Measurements from ENCODE around the gene ZC3H7A. TPM values are rescaled to one million over a fixed set of nuclear protein-coding genes. Genes with fewer than 3 reads are reported as not detected.
A peak's percentile ranks its signal among the peaks of the same experiment; 100 is the strongest.

ZC3H7A gene
- total RNA-seq, 1 experiment from 2014 or later = 54.9 TPM

- Histone ChIP-seq H3K4me1 (ENCODE audit: low read length) (peaks cover 30% of the 10 kb centered on the region), H2AFZ (ENCODE audit: low read length) (no peak overlapping the region), H3K4me3 (ENCODE audit: low read length) (no peak overlapping the region), H3K4me2 (ENCODE audit: low read depth, low read length, poor library complexity, severe bottlenecking) (no peak overlapping the region), H3K9me3 (ENCODE audit: low read length) (no peaks in the 10 kb centered on the region), H4K20me1 (ENCODE audit: insufficient read depth, low read depth, low read length) (no peaks in the 10 kb centered on the region; the same call in 1 of the 2 replicates), H3K9me2 (replicated peaks; ENCODE audit: insufficient read depth, low read length) (no peaks in the 10 kb centered on the region), H3K27me3 (ENCODE audit: low read length) (no peaks in the 10 kb centered on the region), H3K9ac (ENCODE audit: low read length) (no peak overlapping the region), H3K27ac (ENCODE audit: low read length) (no peak overlapping the region), H3K36me3 (ENCODE audit: insufficient read depth, low read length) (peaks cover 49% of the 10 kb centered on the region), H3K79me2 (ENCODE audit: low read length) (peaks cover 46% of the 10 kb centered on the region)
- no peak for DNase-seq
These were observed 84.9 kb downstream of the ZC3H7A start for GRCh38 chr16:11712122-11712521.

DNA sequence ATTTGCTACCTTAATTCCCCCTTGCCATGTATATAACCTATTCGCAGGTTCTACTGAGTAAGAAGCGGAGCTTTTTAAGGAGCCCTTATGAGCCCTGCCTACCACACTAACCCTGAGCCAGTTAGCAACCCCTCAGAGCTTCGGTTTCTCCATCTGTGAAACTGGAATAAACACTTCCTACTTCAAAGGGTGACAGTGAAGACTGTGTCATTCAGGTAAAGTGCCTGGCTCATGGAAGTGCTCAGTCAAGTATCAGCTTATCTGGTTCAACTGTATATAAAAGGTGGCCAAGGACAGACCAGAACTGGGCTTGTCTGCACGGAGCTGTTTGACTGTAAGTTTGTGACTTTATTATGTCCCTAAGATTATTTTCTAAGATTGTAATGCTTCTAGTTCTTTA is 85.4 kb downstream of the ZC3H7A start:
- Histone ChIP-seq H4K20me1 (ENCODE audit: insufficient read depth, low read depth, low read length) (no peaks in the 10 kb centered on the region; the same call in 1 of the 2 replicates), H3K4me3 (ENCODE audit: low read length) (no peak overlapping the region), H3K27ac (ENCODE audit: low read length) (no peak overlapping the region), H3K9me2 (replicated peaks; ENCODE audit: insufficient read depth, low read length) (no peaks in the 10 kb centered on the region), H3K4me2 (ENCODE audit: low read depth, low read length, poor library complexity, severe bottlenecking) (no peak overlapping the region), H3K9me3 (ENCODE audit: low read length) (no peaks in the 10 kb centered on the region), H2AFZ (ENCODE audit: low read length) (no peak overlapping the region), H3K4me1 (ENCODE audit: low read length) (peaks cover 33% of the 10 kb centered on the region), H3K79me2 (ENCODE audit: low read length) (peaks cover 45% of the 10 kb centered on the region), H3K9ac (ENCODE audit: low read length) (no peak overlapping the region), H3K27me3 (ENCODE audit: low read length) (no peaks in the 10 kb centered on the region), H3K36me3 (ENCODE audit: insufficient read depth, low read length) (peaks cover 49% of the 10 kb centered on the region)
- no peak for DNase-seq

DNA sequence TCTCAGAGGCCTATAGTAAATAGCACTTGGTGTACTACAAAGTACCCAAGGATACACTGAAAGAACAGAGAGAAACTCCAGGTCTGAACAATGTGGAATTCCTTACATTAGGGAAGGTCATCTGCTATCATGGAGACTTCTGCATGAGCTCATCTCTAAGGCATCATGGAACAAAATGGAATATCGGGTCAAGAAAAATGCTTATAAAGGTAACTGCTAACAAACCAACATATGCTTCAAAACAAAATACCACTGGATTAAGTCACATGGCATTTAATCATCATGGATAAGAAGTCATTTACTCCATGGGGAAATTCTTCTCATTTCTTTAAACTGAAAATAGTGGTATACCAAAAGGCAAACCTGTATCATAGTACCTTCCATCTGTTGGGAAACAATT is 88.6 kb downstream of the ZC3H7A start:
- no peak for DNase-seq
- Histone ChIP-seq H3K27ac (ENCODE audit: low read length) (peak overlapping the region; percentile 97; the same call in 1 of the 2 replicates), H3K4me2 (ENCODE audit: low read depth, low read length, poor library complexity, severe bottlenecking) (no peak overlapping the region), H3K9me3 (ENCODE audit: low read length) (no peaks in the 10 kb centered on the region), H3K27me3 (ENCODE audit: low read length) (no peaks in the 10 kb centered on the region), H4K20me1 (ENCODE audit: insufficient read depth, low read depth, low read length) (no peaks in the 10 kb centered on the region), H3K4me1 (ENCODE audit: low read length) (peaks cover 45% of the 10 kb centered on the region), H3K9ac (ENCODE audit: low read length) (no peak overlapping the region), H3K4me3 (ENCODE audit: low read length) (no peak overlapping the region), H3K9me2 (replicated peaks; ENCODE audit: insufficient read depth, low read length) (no peaks in the 10 kb centered on the region), H2AFZ (ENCODE audit: low read length) (no peak overlapping the region), H3K36me3 (ENCODE audit: insufficient read depth, low read length) (peaks cover 37% of the 10 kb centered on the region), H3K79me2 (ENCODE audit: low read length) (peaks cover 53% of the 10 kb centered on the region)

DNA sequence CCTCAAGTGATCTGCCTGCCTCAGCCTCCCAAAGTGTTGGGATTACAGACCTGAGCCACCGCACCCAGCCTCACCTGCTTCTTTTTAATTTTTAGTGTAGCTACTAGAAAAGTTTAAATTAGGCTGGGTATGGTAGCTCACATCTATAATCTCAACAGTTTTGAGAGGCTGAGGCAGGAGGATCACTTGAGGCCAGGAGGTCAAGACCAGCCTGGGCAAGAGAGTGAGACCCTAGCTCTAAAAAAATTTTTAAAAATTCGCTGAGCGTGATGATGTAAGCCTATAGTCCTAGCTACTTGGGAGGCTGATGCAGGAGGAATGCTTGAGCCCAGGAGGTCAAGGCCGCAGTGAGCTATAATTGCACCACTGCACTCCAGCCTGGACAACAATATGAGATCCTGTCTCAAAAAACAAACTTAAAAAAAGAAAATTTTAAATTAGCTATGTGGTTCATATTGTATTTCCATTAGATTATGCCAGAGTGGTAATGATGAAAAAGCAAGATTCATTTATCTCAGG is 89.3 kb downstream of the ZC3H7A start:
- H3K4me1 ChIP-seq (ENCODE audit: low read length) = peaks cover 45% of the 10 kb centered on the region
- H3K9me2 ChIP-seq (replicated peaks; ENCODE audit: insufficient read depth, low read length) = no peaks in the 10 kb centered on the region
- H4K20me1 ChIP-seq (ENCODE audit: insufficient read depth, low read depth, low read length) = no peaks in the 10 kb centered on the region
- peaks cover 56% of the 10 kb centered on the region for H3K79me2 ChIP-seq (ENCODE audit: low read length)
- no peak for DNase-seq
- H3K27ac ChIP-seq (ENCODE audit: low read length) = peak overlapping the region; percentile 97
- H2AFZ ChIP-seq (ENCODE audit: low read length) = no peak overlapping the region
- no peak overlapping the region for H3K4me3 ChIP-seq (ENCODE audit: low read length)
- no peak overlapping the region for H3K9ac ChIP-seq (ENCODE audit: low read length)
- H3K9me3 ChIP-seq (ENCODE audit: low read length) = no peaks in the 10 kb centered on the region
- H3K27me3 ChIP-seq (ENCODE audit: low read length) = no peaks in the 10 kb centered on the region
- peaks cover 37% of the 10 kb centered on the region for H3K36me3 ChIP-seq (ENCODE audit: insufficient read depth, low read length)
- no peak overlapping the region for H3K4me2 ChIP-seq (ENCODE audit: low read depth, low read length, poor library complexity, severe bottlenecking)

DNA sequence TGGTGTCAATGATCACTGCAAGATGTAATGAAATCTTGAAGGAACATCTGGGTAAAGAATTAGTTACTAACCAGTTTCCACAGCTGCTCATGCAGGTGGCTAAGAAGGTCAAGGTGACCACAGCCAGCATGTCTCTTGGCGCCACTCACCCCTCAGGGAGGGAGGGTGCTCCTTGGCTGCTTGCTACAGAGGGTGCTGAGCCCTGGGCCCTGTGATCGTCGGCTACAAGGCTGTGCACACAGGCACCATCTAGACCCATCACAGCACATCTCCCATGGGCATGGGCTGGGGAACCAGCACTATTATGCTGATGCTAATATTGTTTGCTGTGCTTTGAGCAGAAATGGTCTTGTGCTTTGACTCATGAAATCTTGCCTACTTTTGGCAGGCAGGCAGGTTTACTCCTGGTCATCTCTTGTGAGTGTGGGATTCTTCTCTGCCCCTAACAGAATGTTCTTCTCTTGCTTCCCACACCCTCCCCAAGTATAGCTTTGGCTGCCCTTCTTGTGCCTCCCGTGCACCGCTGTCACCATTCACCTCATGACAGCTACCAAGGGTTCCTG is 90.8 kb downstream of the ZC3H7A start:
- peak; percentile 83 for DNase-seq
- peak overlapping the region; percentile 78 for H3K4me2 ChIP-seq (ENCODE audit: low read depth, low read length, poor library complexity, severe bottlenecking)
- peak overlapping the region; percentile 97 for H3K27ac ChIP-seq (ENCODE audit: low read length)
- H4K20me1 ChIP-seq (ENCODE audit: insufficient read depth, low read depth, low read length) = no peaks in the 10 kb centered on the region
- H3K4me1 ChIP-seq (ENCODE audit: low read length) = peaks cover 42% of the 10 kb centered on the region
- H3K79me2 ChIP-seq (ENCODE audit: low read length) = peaks cover 54% of the 10 kb centered on the region
- no peaks in the 10 kb centered on the region for H3K27me3 ChIP-seq (ENCODE audit: low read length)
- no peaks in the 10 kb centered on the region for H3K9me3 ChIP-seq (ENCODE audit: low read length)
- H3K4me3 ChIP-seq (ENCODE audit: low read length) = peak overlapping the region; percentile 39
- H2AFZ ChIP-seq (ENCODE audit: low read length) = no peak overlapping the region
- peaks cover 42% of the 10 kb centered on the region for H3K36me3 ChIP-seq (ENCODE audit: insufficient read depth, low read length)
- H3K9ac ChIP-seq (ENCODE audit: low read length) = peak overlapping the region; percentile 56
- H3K9me2 ChIP-seq (replicated peaks; ENCODE audit: insufficient read depth, low read length) = no peaks in the 10 kb centered on the region

DNA sequence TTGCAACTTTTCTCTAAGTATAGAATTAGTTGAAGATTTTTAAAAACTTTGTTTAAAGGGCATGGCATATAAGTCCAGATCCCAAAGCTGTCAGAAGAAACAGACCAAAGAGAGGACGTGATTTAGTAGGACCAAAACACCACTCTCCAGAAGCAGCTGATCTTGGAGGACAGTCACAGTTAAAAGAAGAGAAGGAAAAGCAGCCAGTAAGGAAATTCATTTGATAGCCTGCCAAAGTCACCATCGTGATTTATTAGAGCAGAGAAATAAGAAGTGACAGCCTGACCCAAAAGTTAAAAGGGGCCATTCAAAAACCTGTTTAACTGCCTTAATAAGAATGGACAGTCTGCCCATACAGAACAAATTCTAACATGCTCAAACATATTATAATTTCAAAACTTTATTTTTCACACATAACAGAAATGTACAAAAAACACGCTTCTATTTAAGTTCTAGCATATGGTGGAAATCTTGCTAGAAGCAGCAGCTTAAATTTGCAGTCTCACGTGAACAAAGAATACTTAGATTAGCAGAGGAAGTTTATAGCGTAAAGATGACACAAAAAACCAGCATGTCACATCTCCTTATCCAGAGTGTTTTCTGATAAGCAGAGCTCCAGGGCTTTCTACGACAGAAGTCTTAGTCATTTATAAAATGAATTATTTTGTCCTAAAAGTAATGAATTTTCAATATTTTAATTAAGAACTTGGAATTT is 91.6 kb downstream of the ZC3H7A start:
- Histone ChIP-seq H3K9me2 (replicated peaks; ENCODE audit: insufficient read depth, low read length) (no peaks in the 10 kb centered on the region), H3K4me3 (ENCODE audit: low read length) (no peak overlapping the region; the same call in 1 of the 2 replicates), H3K4me2 (ENCODE audit: low read depth, low read length, poor library complexity, severe bottlenecking) (peak overlapping the region; percentile 78), H3K4me1 (ENCODE audit: low read length) (peaks cover 36% of the 10 kb centered on the region), H2AFZ (ENCODE audit: low read length) (no peak overlapping the region), H3K36me3 (ENCODE audit: insufficient read depth, low read length) (peaks cover 39% of the 10 kb centered on the region), H3K9ac (ENCODE audit: low read length) (0 out of 2 replicates have a peak overlapping the region, but pooled peaks have one; percentile 56), H3K27me3 (ENCODE audit: low read length) (no peaks in the 10 kb centered on the region), H3K27ac (ENCODE audit: low read length) (peak overlapping the region; percentile 97), H3K9me3 (ENCODE audit: low read length) (no peaks in the 10 kb centered on the region), H3K79me2 (ENCODE audit: low read length) (peaks cover 54% of the 10 kb centered on the region), H4K20me1 (ENCODE audit: insufficient read depth, low read depth, low read length) (no peaks in the 10 kb centered on the region)
- no peak for DNase-seq

Small RNA genes lying within 50 kb of the gene (small RNA-seq; reads per million reads assigned to genes)
- gene RF00017 = not detected

Other genes with a start within 250 kb of the ZC3H7A start
- 2.6 TPM in 1 of 2 replicates, not detected in the other for gene LITAF, start 210.3 kb downstream of the ZC3H7A start, total RNA-seq (2014; rRNA removed; shearing (Covaris generic); ENCODE audit: low replicate concordance)
- gene SNN, start 128.8 kb downstream of the ZC3H7A start, total RNA-seq (2014; rRNA removed; shearing (Covaris generic); ENCODE audit: low replicate concordance) = 27.4 and 34.2 TPM in 2 replicates
- 28.5 and 49.6 TPM in 2 replicates for gene TXNDC11, start 54.4 kb downstream of the ZC3H7A start, total RNA-seq (2014; rRNA removed; shearing (Covaris generic); ENCODE audit: low replicate concordance)
- gene RSL1D1, start 54.3 kb upstream of the ZC3H7A start, total RNA-seq (2014; rRNA removed; shearing (Covaris generic); ENCODE audit: low replicate concordance) = 171 and 183 TPM in 2 replicates
- 66.5 and 80.2 TPM in 2 replicates for gene GSPT1, start 118.7 kb upstream of the ZC3H7A start, total RNA-seq (2014; rRNA removed; shearing (Covaris generic); ENCODE audit: low replicate concordance)
- gene NPIPB2, start 144.8 kb upstream of the ZC3H7A start, total RNA-seq (2014; rRNA removed; shearing (Covaris generic); ENCODE audit: low replicate concordance) = 4.5 and 17.6 TPM in 2 replicates
- gene TNFRSF17, start 168.0 kb upstream of the ZC3H7A start, total RNA-seq (2014; rRNA removed; shearing (Covaris generic); ENCODE audit: low replicate concordance) = 6.2 and 24.0 TPM in 2 replicates
- 13.2 and 26.8 TPM in 2 replicates for gene SNX29, start 179.5 kb upstream of the ZC3H7A start, total RNA-seq (2014; rRNA removed; shearing (Covaris generic); ENCODE audit: low replicate concordance)

Data from Karpas-422 (cell line).